Measurements from ENCODE around the gene LTBP3.
A peak's percentile ranks its signal among the peaks of the same experiment; 100 is the strongest.

LTBP3 gene

GRCh38 chr11:65496304-65497140 lies 61.6 kb downstream of the LTBP3 start:
- peak; percentile 36 for DNase-seq (ENCODE audit: low read depth, low spot score)

- DNase-seq (ENCODE audit: low read depth, low spot score), result peak; percentile 94
Observed at GRCh38 chr11:65493367-65494176, 64.6 kb downstream of the LTBP3 start.

GRCh38 chr11:65492637-65493366 lies 65.4 kb downstream of the LTBP3 start:
- peak; percentile 83 for DNase-seq (ENCODE audit: low read depth, low spot score)

GRCh38 chr11:65492387-65492636 lies 65.8 kb downstream of the LTBP3 start:
- no peak for DNase-seq (ENCODE audit: low read depth, low spot score)

GRCh38 chr11:65491614-65492386 lies 66.4 kb downstream of the LTBP3 start:
- peak; percentile 93 for DNase-seq (ENCODE audit: low read depth, low spot score)

- DNase-seq (ENCODE audit: low read depth, low spot score), result no peak
Observed at GRCh38 chr11:65491163-65491465, 67.0 kb downstream of the LTBP3 start.

- peak; percentile 69 for DNase-seq (ENCODE audit: low read depth, low spot score)
Observed at GRCh38 chr11:65489706-65490320, 68.3 kb downstream of the LTBP3 start.

- peak; percentile 95 for DNase-seq (ENCODE audit: low read depth, low spot score)
Observed at GRCh38 chr11:65489035-65489705, 69.0 kb downstream of the LTBP3 start.
